ENCODE results near the gene TMC2.

GRCh38 chr20:2663364-2663886 lies 127.1 kb downstream of the TMC2 start:
- TF ChIP-seq CTCF (IDR thresholded peaks at IDR 0.05) (no peak), EZH2 (IDR thresholded peaks at IDR 0.05) (no peak)

Data from neural progenitor cell (in vitro differentiated cells).